Measurements from ENCODE around the gene SPOPL. TPM values are rescaled to one million over a fixed set of nuclear protein-coding genes. Genes with fewer than 3 reads are reported as not detected.
"Not testable (repeated sequence)": the region's sequence is repeated elsewhere in the genome, so short reads cannot be mapped to it uniquely, and the experiment has no call there.

SPOPL gene
- polyA plus RNA-seq, 3 donors from 2014 or later, result 2.4 to 3.3 (median 2.6) TPM

GRCh38 chr2:138521821-138522220 lies 20.3 kb downstream of the SPOPL start:
- Mint-ChIP-seq H3K9me3 (peaks cover 0 to 8% (median 6%) of the 10 kb centered on the region in 6 donors), H3K27me3 (ENCODE audit: low read depth in 3 of 3) (peaks cover 0 to 2% (median 0%) of the 10 kb centered on the region in 3 donors), H3K36me3 (peaks cover 8 to 13% (median 12%) of the 10 kb centered on the region in 3 donors), H3K27ac (peak overlapping the region in 2 of 6 donors; percentile 11 to 19), H3K4me1 (peaks cover 62 to 83% of the 10 kb centered on the region in 2 donors), H3K4me3 (no peak overlapping the region)
- DNase-seq, result no peak

GRCh38 chr2:138522556-138522955 lies 21.0 kb downstream of the SPOPL start:
- Mint-ChIP-seq H3K4me1 (peaks cover 61 to 84% of the 10 kb centered on the region in 2 donors), H3K27ac (peak overlapping the region in 5 of 6 donors; percentile 9 to 64 (median 43)), H3K27me3 (ENCODE audit: low read depth in 3 of 3) (peaks cover 0 to 2% (median 0%) of the 10 kb centered on the region in 3 donors), H3K4me3 (no peak overlapping the region), H3K36me3 (peaks cover 8 to 16% (median 12%) of the 10 kb centered on the region in 3 donors), H3K9me3 (peaks cover 0 to 8% (median 6%) of the 10 kb centered on the region in 6 donors)
- no peak for DNase-seq

- H3K4me1 Mint-ChIP-seq, result peaks cover 65 to 88% of the 10 kb centered on the region in 2 donors
- peaks cover 8 to 16% (median 12%) of the 10 kb centered on the region in 3 donors for H3K36me3 Mint-ChIP-seq
- not testable (repeated sequence) for H3K27me3 Mint-ChIP-seq (ENCODE audit: low read depth in 3 of 3); DNase-seq; H3K9me3 Mint-ChIP-seq
- H3K27ac Mint-ChIP-seq, result peak overlapping the region in 4 of 6 donors; percentile 4 to 64 (median 56)
- peak overlapping the region; percentile 18 to 63 (median 43) for H3K4me3 Mint-ChIP-seq
Observed at GRCh38 chr2:138523018-138523672, 21.6 kb downstream of the SPOPL start.

GRCh38 chr2:138523673-138524042 lies 22.1 kb downstream of the SPOPL start:
- not testable (repeated sequence) for H3K27me3 Mint-ChIP-seq (ENCODE audit: low read depth in 3 of 3); H3K9me3 Mint-ChIP-seq
- H3K4me1 Mint-ChIP-seq, result peaks cover 66 to 88% of the 10 kb centered on the region in 2 donors
- H3K36me3 Mint-ChIP-seq, result peaks cover 8 to 16% (median 12%) of the 10 kb centered on the region in 3 donors
- peak overlapping the region in 4 of 5 donors; percentile 18 to 53 (median 46) for H3K4me3 Mint-ChIP-seq
- H3K27ac Mint-ChIP-seq, result peak overlapping the region in 4 of 6 donors; percentile 4 to 64 (median 48)
- peak; percentile 17 to 36 (median 32) for DNase-seq

- peak overlapping the region in 3 of 6 donors; percentile 24 to 64 (median 42) for H3K27ac Mint-ChIP-seq
- H3K36me3 Mint-ChIP-seq, result peaks cover 8 to 16% (median 12%) of the 10 kb centered on the region in 3 donors
- H3K4me3 Mint-ChIP-seq, result peak overlapping the region in 2 of 5 donors; percentile 22 to 25
- H3K9me3 Mint-ChIP-seq; DNase-seq; H3K27me3 Mint-ChIP-seq (ENCODE audit: low read depth in 3 of 3): not testable (repeated sequence)
- H3K4me1 Mint-ChIP-seq, result peaks cover 70 to 89% of the 10 kb centered on the region in 2 donors
Observed at GRCh38 chr2:138524353-138524752, 22.8 kb downstream of the SPOPL start.

GRCh38 chr2:138531913-138532312 lies 30.3 kb downstream of the SPOPL start:
- peaks cover 0 to 1% (median 0%) of the 10 kb centered on the region in 3 donors for H3K27me3 Mint-ChIP-seq (ENCODE audit: low read depth in 3 of 3)
- H3K4me3 Mint-ChIP-seq, result peak overlapping the region in 1 of 5 donors; percentile 29
- H3K4me1 Mint-ChIP-seq, result peaks cover 67 to 87% of the 10 kb centered on the region in 2 donors
- peaks cover 3 to 6% (median 5%) of the 10 kb centered on the region in 3 donors for H3K36me3 Mint-ChIP-seq
- DNase-seq, result no peak
- peak overlapping the region in 2 of 6 donors; percentile 24 to 73 for H3K27ac Mint-ChIP-seq
- peaks cover 0 to 2% (median 0%) of the 10 kb centered on the region in 6 donors for H3K9me3 Mint-ChIP-seq

- DNase-seq, result no peak
- Mint-ChIP-seq H3K9me3 (peaks cover 6 to 13% (median 6%) of the 10 kb centered on the region in 6 donors), H3K4me1 (peaks cover 50 to 75% of the 10 kb centered on the region in 2 donors), H3K27me3 (ENCODE audit: low read depth in 3 of 3) (peaks cover 0 to 1% (median 0%) of the 10 kb centered on the region in 3 donors), H3K4me3 (no peak overlapping the region), H3K36me3 (peaks cover 18 to 23% (median 23%) of the 10 kb centered on the region in 3 donors), H3K27ac (no peak overlapping the region)
Observed at GRCh38 chr2:138534791-138535190, 33.2 kb downstream of the SPOPL start.

GRCh38 chr2:138536302-138536701 lies 34.7 kb downstream of the SPOPL start:
- H3K9me3 Mint-ChIP-seq, result peaks cover 6 to 13% (median 7%) of the 10 kb centered on the region in 6 donors
- no peak for DNase-seq
- peaks cover 43 to 68% of the 10 kb centered on the region in 2 donors for H3K4me1 Mint-ChIP-seq
- H3K27me3 Mint-ChIP-seq (ENCODE audit: low read depth in 3 of 3), result peaks cover 0 to 1% (median 0%) of the 10 kb centered on the region in 3 donors
- no peak overlapping the region for H3K4me3 Mint-ChIP-seq
- peaks cover 18 to 23% (median 23%) of the 10 kb centered on the region in 3 donors for H3K36me3 Mint-ChIP-seq
- no peak overlapping the region for H3K27ac Mint-ChIP-seq

GRCh38 chr2:138536740-138537139 lies 35.2 kb downstream of the SPOPL start:
- no peak for DNase-seq
- peaks cover 18 to 26% (median 23%) of the 10 kb centered on the region in 3 donors for H3K36me3 Mint-ChIP-seq
- H3K4me1 Mint-ChIP-seq, result peaks cover 44 to 68% of the 10 kb centered on the region in 2 donors
- H3K4me3 Mint-ChIP-seq, result no peak overlapping the region
- H3K27me3 Mint-ChIP-seq (ENCODE audit: low read depth in 3 of 3), result peaks cover 0 to 1% (median 0%) of the 10 kb centered on the region in 3 donors
- peaks cover 6 to 13% (median 8%) of the 10 kb centered on the region in 6 donors for H3K9me3 Mint-ChIP-seq
- H3K27ac Mint-ChIP-seq, result no peak overlapping the region

- Mint-ChIP-seq H3K9me3 (peaks cover 6 to 13% (median 10%) of the 10 kb centered on the region in 6 donors), H3K4me1 (peaks cover 44 to 69% of the 10 kb centered on the region in 2 donors), H3K27ac (no peak overlapping the region), H3K27me3 (ENCODE audit: low read depth in 3 of 3) (peaks cover 0 to 1% (median 0%) of the 10 kb centered on the region in 3 donors), H3K4me3 (peak overlapping the region in 1 of 5 donors; percentile 29), H3K36me3 (peaks cover 18 to 29% (median 23%) of the 10 kb centered on the region in 3 donors)
- DNase-seq, result no peak
Observed at GRCh38 chr2:138537170-138537915, 35.8 kb downstream of the SPOPL start.

- not testable (repeated sequence) for H3K9me3 Mint-ChIP-seq; H3K4me3 Mint-ChIP-seq; DNase-seq; H3K27ac Mint-ChIP-seq; H3K27me3 Mint-ChIP-seq (ENCODE audit: low read depth in 3 of 3)
- peaks cover 0 to 11% (median 0%) of the 10 kb centered on the region in 3 donors for H3K36me3 Mint-ChIP-seq
- H3K4me1 Mint-ChIP-seq, result peaks cover 50 to 58% of the 10 kb centered on the region in 2 donors
Observed at GRCh38 chr2:138544206-138544605, 42.6 kb downstream of the SPOPL start.

GRCh38 chr2:138548796-138549195 lies 47.2 kb downstream of the SPOPL start:
- peak overlapping the region in 2 of 6 donors; percentile 2 to 20 for H3K27ac Mint-ChIP-seq
- peaks cover 3 to 21% (median 5%) of the 10 kb centered on the region in 3 donors for H3K36me3 Mint-ChIP-seq
- H3K4me3 Mint-ChIP-seq, result no peak overlapping the region

GRCh38 chr2:138550172-138550571 lies 48.6 kb downstream of the SPOPL start:
- H3K36me3 Mint-ChIP-seq, result peaks cover 10 to 30% (median 10%) of the 10 kb centered on the region in 3 donors
- H3K9me3 Mint-ChIP-seq, result no peaks in the 10 kb centered on the region
- H3K27ac Mint-ChIP-seq, result peak overlapping the region in 5 of 6 donors; percentile 2 to 84 (median 12)
- no peaks in the 10 kb centered on the region for H3K27me3 Mint-ChIP-seq (ENCODE audit: low read depth in 3 of 3)
- H3K4me1 Mint-ChIP-seq, result peaks cover 33 to 49% of the 10 kb centered on the region in 2 donors
- no peak for DNase-seq
- H3K4me3 Mint-ChIP-seq, result peak overlapping the region in 1 of 5 donors; percentile 6

More at GRCh38 chr2:138548796-138549195, 47.2 kb downstream of the SPOPL start:
- H3K9me3 Mint-ChIP-seq, result no peaks in the 10 kb centered on the region
- H3K4me1 Mint-ChIP-seq, result peaks cover 40 to 55% of the 10 kb centered on the region in 2 donors
- no peak for DNase-seq
- H3K27me3 Mint-ChIP-seq (ENCODE audit: low read depth in 3 of 3), result no peaks in the 10 kb centered on the region

Measured in immature natural killer cell (primary cell).